HL-60 (cell line): ENCODE measurements around the gene HECTD4.

Source experiments
- POLR2AphosphoS5 ChIP-seq: IDR thresholded peaks from 2 replicates; pipeline ENCODE4 v1.6.1; 2012; ENCODE audit warnings: low read depth
- REST ChIP-seq: IDR thresholded peaks from 2 replicates; pipeline ENCODE4 v1.6.1; 2012; ENCODE audit warnings: low read depth; ENCODE audit not compliant: insufficient replicate concordance
- SPI1 ChIP-seq: IDR thresholded peaks from 2 replicates; pipeline ENCODE4 v1.6.1; 2012; ENCODE audit warnings: low read depth, mild to moderate bottlenecking, borderline replicate concordance
- TF ChIP-seq, protein P1 (sequence below): IDR thresholded peaks from one replicate; pipeline ENCODE4 v1.5.1; 2011; ENCODE audit warnings: low read length, control low read depth, inconsistent platforms; ENCODE audit not compliant: insufficient read depth

DNA sequence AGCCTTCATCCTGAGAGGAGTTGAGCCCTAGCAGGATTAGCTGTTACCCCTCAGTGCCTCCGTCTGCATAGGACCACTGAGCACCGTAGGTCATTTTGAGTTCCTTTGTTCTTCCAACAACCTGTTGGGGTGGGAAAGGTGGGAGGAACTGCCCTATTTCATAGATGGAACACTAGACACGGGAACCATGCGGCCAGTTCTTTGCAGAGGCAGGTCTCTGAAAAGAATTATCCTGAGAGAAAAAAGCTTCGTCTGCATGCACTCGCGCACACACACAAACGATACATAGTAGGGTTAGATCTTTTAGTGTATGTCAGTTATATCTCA, 228.4 kb downstream of the HECTD4 start:
- TF ChIP-seq POLR2AphosphoS5: no peak
- TF ChIP-seq, protein P1, sequence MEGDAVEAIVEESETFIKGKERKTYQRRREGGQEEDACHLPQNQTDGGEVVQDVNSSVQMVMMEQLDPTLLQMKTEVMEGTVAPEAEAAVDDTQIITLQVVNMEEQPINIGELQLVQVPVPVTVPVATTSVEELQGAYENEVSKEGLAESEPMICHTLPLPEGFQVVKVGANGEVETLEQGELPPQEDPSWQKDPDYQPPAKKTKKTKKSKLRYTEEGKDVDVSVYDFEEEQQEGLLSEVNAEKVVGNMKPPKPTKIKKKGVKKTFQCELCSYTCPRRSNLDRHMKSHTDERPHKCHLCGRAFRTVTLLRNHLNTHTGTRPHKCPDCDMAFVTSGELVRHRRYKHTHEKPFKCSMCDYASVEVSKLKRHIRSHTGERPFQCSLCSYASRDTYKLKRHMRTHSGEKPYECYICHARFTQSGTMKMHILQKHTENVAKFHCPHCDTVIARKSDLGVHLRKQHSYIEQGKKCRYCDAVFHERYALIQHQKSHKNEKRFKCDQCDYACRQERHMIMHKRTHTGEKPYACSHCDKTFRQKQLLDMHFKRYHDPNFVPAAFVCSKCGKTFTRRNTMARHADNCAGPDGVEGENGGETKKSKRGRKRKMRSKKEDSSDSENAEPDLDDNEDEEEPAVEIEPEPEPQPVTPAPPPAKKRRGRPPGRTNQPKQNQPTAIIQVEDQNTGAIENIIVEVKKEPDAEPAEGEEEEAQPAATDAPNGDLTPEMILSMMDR: no peak
- TF ChIP-seq REST: no peak
- TF ChIP-seq SPI1: no peak
